22Rv1 (cell line): ENCODE measurements around the gene AGTR1.

ENCODE experiments used
- H3K27ac ChIP-seq: fragments of 450-650 bp; 2 replicates; pipeline ENCODE4 v1.5.1; 2017
- CTCF ChIP-seq: fragments of 450-650 bp; IDR thresholded peaks from 2 replicates; pipeline ENCODE4 v1.5.1; 2017; ENCODE audit warnings: mild to moderate bottlenecking
- ZFX ChIP-seq: fragments of 450-650 bp; IDR thresholded peaks from 2 replicates; pipeline ENCODE4 v1.6.1; 2017; ENCODE audit warnings: antibody characterized with exemption, borderline replicate concordance

Gene AGTR1

GRCh38 chr3:148758303-148758884 is 60.7 kb downstream of the AGTR1 start:
- H3K27ac ChIP-seq: no peak overlapping the region

GRCh38 chr3:148759430-148759829 is 61.7 kb downstream of the AGTR1 start:
- no peak overlapping the region for H3K27ac ChIP-seq
- no peak for TF ChIP-seq CTCF
- TF ChIP-seq ZFX: no peak

More at GRCh38 chr3:148758303-148758884, 60.7 kb downstream of the AGTR1 start:
- TF ChIP-seq ZFX: no peak
- TF ChIP-seq CTCF: no peak

DNA sequence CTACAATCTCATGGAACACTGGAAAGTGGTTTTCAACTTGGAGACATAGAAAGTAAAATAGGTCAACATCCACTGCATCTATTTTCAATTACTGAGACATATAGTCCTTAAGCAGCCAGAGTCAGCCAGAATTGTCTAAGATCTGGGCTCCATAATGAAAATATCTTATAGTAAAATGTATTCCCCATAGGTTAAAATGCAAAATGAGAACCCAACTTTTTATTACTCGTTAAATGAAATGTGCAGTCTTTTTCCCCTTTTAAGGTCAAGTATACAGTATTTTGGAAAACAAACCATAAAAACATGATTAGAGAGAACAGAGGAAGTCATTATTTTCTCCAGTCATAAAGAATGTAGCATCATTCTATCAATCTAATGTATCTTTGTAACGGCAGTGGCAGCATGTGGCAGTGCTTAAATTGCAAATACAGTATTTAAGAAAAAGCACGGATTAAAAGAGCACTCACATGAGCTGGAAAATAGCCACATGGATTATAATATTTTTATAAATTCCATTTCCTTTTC is 65.5 kb downstream of the AGTR1 start:
- TF ChIP-seq CTCF (no peak), ZFX (no peak)

DNA sequence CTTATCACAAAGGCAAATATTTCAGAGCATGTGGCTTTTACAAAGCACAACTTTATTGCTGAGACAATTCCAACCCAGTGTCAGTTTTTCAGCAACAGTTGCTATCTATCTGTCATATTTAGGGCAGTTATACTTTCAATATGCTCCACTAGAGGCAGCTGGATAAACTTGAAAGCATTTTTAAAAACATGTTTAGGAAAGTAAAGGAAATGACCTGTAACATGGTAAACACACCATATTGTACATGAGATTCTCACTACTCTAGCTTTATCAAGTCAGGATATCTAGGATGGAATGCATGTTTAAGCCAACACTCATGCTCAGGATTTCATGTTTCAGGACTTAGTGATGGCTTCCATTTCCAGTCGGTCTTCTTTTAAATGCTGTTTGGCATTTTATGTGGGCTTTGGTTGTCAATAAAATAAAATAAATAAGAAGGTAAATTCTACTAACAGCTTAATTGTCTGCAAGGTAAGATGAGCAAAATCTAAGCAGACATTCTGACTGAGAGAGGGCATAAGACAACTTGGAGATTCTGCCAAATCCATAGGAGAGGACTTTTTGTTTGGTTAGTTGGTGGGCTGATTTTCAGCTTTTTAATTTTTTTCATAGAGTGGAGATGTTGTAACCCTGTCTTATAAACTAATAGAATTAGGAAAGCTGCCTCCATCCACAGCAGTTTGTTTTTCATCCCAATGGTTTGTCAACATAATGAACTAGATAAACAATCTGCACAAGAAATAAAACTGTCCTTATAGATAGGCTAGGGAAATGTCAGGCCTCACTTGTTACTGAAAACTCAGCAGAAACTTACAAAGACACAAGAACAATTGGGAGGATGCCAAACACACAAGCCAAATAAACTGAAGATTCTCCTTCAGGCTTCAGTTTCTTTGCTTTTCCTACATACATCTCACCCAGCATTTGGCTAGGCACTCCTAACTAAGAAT is 66.6 kb downstream of the AGTR1 start:
- TF ChIP-seq CTCF: no peak; the same call in 1 of the 2 replicates
- TF ChIP-seq ZFX: no peak
- H3K27ac ChIP-seq: no peak overlapping the region

More for the DNA sequence above, 65.5 kb downstream of the AGTR1 start:
- no peak overlapping the region for H3K27ac ChIP-seq

DNA sequence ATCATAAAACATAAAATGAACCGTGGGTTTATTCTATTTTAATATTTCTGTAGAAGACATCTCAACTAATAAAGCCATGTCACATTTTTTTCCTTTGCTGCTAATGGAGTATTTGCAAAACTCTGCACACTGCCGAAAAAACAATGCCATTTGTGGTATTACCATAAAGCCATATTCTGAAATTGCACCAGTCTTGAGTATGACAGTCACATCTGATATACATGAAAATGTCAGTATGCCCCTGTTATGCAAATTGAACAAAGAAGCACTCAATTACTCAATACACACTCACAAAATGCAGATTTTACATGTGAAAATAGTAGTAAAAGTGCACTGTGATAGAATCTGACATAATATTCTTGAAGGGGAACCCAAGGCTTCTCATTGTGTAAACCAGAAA is 74.7 kb downstream of the AGTR1 start:
- TF ChIP-seq ZFX (no peak), CTCF (no peak)
- no peak overlapping the region for H3K27ac ChIP-seq

- TF ChIP-seq ZFX (no peak), CTCF (no peak)
- no peak overlapping the region for H3K27ac ChIP-seq
Observed at GRCh38 chr3:148772835-148773234, 75.1 kb downstream of the AGTR1 start.

- TF ChIP-seq ZFX (no peak), CTCF (no peak)
- H3K27ac ChIP-seq: no peak overlapping the region
Observed at GRCh38 chr3:148773805-148774204, 76.1 kb downstream of the AGTR1 start.
